Stimulated activated naive CD4-positive, alpha-beta T cell (primary cell): ENCODE data around the gene PRDM13.
"Not testable (repeated sequence)": the region's sequence is repeated elsewhere in the genome, so short reads cannot be mapped to it uniquely, and the experiment has no call there.

ENCODE experiments used
- DNase-seq, 6 experiments: peaks; one replicate each; lab custom pipeline; 2025; lab: John Stamatoyannopoulos, UW

PRDM13 gene

DNA sequence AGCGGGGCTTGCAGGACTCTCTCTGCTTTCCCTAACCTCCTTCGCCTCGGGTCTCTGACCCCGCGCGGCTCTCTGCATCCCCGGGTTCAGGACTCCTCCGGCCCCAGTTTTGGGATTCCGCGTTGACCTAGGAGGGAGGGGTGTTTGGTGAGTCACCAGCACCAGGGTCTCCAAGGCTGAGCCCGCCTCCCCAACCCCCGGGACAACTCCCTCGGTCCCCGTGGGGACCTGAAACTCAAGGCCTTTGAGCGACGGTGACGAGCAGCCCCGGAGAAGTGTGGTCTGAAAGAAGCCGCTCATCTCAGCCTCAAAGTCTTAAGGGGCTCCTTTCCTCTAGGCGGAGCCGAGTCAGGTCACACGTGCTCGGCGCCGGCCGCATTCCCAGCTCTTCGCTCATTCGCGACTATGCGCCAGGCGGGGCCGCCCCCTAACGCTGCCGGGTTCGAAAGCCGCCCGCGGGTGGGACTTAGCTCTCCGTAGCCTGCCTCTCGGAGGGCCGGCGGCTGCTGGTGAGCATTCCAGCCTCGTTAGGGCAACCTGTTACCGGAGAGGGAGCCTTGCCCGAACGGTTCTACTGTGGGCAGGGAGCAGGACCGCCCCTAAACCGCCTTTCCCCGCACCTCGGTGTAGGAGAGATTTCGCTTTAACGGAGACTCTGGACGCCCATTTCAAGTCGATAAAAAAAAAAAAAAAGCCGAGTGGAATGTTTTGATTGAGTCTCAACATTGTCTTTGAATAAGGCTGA is 3.0 kb upstream of the PRDM13 start:
- peak in 2 of 6 experiments; percentile 14 to 59 for DNase-seq

DNA sequence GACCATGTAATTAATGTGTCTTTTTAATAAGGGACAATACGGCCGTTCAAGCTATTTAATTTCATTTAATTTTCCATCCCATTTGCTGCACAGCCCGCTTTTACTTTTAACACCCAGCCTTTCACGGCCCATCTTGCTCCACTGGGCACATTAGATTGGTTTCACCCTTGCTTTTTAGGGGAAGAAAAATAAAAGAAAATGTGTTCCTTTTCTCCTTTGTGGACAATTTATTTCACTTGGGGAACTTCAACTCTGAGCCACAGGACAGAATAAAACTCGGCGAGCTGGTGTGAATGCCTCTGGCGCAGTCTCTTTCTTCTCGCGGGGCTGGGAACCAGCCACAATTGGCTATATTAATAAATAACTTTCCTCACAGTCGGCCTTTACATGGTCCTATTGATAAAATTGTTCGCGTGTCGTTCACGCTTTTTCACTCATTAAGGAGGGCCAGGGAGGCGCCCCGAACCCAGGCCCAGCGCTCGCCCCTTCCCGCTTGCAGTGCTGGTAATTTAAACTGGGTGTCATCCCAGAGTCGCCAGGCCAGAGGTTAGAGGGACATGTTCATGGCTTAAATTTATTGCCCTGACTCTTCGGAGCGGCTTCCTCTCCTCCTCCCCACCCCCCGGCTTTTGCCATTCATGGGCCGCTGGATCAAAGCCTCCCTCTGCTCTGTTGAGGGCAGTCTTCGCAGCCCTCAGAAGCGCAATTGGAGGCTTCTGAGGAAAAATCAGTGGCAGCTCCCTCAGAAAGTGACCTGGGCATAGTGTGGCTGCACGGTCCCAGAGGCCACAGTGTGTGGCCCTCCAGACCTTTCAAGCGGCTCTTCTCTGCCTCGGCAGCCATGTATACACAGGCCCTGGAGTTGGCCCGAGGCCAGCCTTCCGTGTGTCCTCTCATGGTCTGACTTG is 2.2 kb upstream of the PRDM13 start:
- no peak for DNase-seq

GRCh38 chr6:99605074-99605734 is 1.4 kb upstream of the PRDM13 start:
- DNase-seq: peak in 1 of 6 experiments; percentile 14

GRCh38 chr6:99605911-99606655 is 550 bp upstream of the PRDM13 start:
- DNase-seq: no peak

DNA sequence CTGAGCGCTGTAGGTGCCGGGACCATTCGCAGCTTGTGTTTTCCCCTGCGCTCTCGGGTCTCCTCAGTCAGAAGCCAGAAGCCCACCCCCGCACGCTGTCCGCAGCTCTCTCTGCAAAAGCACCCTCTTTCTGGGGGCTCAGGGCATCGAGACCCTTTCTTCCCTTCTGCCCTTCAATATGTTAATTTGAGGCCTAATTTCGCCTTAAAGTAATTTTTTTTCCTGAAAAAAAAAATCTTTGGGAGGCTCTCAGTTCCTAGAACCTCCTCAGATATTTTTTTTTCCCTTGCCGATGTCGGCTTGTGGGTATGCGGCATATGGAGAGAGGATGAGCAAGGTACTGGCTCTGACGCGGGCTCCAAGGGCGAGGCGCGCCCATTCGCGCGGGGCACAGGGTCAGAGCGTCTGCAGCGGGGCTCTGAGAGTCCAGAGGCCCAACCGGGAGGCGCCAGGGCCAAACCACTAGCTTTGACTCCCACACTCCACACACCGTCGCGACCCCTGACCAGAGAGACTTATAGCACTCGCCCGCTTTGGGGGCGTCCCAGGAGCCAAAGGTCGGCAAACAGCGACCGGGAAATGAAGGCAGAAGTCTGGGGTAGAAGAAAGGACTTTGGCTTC is 893 bp downstream of the PRDM13 start:
- no peak for DNase-seq

DNA sequence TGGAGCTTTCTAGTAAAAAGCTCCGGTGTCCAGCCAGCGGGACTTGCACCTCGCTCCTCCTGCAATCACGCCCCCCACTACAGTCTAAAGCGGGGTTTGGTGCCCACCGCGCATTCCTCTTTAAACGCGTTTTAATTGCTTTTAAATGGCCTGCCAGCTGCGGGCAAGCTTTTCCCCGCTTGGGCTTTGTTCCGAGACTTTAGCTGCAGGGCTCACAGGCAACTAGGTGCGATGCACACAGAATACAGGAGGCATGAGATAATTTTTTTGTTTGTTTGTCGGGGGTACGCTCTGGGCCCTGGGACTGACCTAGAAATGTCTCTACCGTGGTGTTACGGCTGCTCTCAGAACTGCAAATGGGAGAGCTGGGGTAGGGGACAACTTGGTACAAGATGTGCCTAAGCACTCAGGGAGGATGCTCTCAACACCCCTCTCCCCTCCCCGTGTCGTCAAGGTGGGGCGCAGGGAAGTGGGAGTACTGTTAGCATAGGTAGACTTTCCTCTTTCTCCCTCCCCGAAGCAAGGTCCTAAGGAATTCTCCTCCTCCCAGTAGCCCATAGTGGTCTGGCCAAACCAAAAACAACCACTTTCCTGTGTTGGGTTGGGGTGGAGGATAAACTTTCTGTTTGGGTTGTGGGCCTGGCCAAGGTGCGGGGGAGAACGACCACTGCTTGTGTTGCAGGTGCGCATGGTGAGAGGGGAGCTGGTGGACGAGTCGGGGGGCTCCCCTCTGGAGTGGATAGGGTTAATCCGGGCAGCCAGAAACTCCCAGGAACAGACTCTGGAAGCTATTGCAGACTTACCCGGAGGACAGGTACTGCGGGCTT is 1.6 kb downstream of the PRDM13 start:
- DNase-seq: peak in 1 of 6 experiments; percentile 8

GRCh38 chr6:99608886-99609482 is 2.4 kb downstream of the PRDM13 start:
- no peak for DNase-seq

DNA sequence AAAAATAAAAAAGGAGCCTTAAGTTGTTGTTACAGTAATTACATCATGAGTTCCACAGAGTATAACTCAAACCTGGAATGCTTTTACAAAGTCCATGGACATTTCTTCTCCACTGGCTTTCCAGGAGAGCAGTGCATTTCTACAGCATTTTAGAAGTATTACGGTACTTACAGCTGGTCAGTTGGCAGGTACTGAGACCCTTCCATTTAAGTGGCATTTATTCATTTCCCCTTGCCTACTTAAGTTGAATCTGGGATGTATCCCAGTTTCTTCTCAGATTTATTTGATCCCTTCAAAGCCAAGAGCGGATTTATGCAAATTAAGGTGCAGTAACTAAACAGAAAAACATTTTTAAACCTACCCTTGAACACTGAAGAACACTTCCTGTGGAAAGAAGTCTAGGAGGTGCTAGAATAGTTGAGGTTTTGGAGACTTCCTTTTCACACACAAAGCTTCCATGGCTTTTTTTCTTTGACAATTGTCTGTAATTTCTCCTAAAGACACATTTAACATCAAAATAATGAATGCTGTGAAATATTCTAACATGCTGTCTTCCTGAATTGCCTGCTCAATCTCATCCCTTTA is 3.4 kb downstream of the PRDM13 start:
- DNase-seq: no peak

DNA sequence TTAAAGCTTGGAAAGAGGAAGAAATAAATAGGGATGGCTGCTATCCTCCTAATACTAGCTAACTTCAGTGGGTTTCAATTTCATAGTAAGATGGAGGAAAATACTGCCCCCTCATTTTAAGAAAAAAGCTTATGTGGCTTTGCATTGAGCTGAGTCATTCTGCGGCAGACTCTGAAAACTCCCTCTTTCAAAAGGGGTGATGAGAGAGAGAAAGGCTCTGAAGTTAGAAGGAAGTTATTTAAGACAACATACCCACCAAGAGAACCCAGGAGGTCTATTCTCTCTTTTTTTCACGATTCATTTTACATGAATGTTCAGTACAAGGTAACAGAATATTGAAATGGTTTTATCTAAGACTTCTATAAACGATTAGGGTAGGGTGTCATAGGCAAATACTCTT is 4.5 kb downstream of the PRDM13 start:
- DNase-seq: no peak

- DNase-seq: peak in 1 of 6 experiments; percentile 26
Measured at GRCh38 chr6:99612551-99613408, 6.1 kb downstream of the PRDM13 start.

DNA sequence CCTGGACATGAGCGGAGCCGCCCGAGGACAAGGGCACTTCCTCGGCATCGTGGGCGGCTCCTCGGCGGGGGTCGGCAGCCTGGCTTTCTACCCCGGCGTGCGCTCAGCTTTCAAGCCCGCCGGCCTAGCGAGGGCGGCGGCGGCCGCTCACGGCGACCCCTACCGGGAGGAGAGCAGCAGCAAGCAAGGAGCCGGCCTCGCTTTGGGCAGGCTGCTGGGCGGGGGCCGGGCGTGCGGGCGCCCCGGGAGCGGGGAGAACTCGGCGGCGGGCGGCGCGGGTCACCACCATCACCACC is 6.7 kb downstream of the PRDM13 start:
- peak in 1 of 6 experiments; percentile 26 for DNase-seq

- peak in 1 of 6 experiments; percentile 28 for DNase-seq
Measured at GRCh38 chr6:99613705-99614429, 7.2 kb downstream of the PRDM13 start.

DNA sequence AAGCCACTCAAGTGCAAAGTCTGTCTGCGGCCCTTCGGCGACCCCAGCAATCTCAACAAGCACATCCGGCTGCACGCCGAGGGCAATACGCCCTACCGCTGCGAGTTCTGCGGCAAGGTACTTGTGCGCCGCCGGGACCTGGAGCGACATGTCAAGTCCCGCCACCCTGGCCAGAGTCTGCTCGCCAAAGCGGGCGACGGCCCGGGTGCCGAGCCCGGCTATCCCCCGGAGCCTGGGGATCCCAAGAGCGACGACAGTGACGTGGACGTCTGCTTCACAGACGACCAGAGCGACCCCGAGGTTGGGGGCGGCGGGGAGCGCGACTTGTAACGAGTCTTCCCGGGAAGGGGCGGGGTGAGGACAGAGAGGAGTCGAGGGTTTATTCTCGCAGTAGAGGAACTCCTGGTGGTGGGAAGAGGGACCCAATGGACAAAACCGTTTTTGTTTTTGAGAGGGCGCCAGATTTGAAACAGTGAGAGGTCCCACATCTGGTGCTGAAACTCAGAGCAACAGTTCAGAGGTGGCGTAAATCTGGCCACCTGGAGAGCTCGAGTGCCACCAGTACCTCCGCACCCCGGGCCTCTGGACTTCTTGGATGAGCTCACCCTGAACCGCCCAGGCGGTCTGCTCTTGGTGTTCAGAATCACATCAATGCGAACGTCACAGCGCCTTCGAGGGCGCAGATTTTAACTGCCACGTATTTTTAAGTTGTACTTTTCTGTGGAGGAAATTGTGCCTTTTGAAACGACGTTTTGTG is 8.0 kb downstream of the PRDM13 start:
- peak in 1 of 6 experiments; percentile 49 for DNase-seq

GRCh38 chr6:99617131-99617530 is 10.5 kb downstream of the PRDM13 start:
- no peak for DNase-seq

- no peak for DNase-seq
Measured at GRCh38 chr6:99618649-99619408, 12.2 kb downstream of the PRDM13 start.

DNA sequence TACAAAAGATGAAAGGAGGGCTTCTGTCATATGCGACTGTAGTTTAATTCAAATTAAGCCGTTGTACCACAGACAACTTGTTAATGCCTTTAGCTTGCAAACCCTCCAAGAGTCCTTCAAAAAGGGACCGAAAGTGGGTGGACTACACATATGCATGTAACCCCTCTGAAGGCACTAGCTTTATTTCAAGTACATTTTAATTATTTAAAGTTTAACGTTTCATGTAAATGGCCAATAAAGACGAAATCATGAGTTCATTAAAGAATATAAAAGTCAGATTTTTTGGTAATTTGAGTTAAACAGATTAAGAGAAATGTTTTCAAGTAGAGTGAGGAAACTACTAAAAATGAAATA is 12.8 kb downstream of the PRDM13 start:
- no peak for DNase-seq

- DNase-seq: not testable (repeated sequence)
Measured at GRCh38 chr6:99622044-99622443, 15.4 kb downstream of the PRDM13 start.
